GM23338 (cell line): ENCODE measurements around the gene HRH2.

Experiments used
- CREB1 ChIP-seq: fragments of 250-450 bp; sonication (Bioruptor Pico); IDR thresholded peaks from 2 replicates; pipeline ENCODE4 v1.5.0; 2020; ENCODE audit warnings: low read depth, mild to moderate bottlenecking, moderate library complexity
- EZH2 ChIP-seq: fragments of 200-600 bp; sonication (generic); IDR thresholded peaks from one replicate; pipeline ENCODE4 v1.8.0; 2017; ENCODE audit warnings: antibody characterized with exemption, mild to moderate bottlenecking, low read depth; ENCODE audit not compliant: unreplicated experiment
- EZH2phosphoT487 ChIP-seq: fragments of 200-600 bp; sonication (generic); IDR thresholded peaks from one replicate; pipeline ENCODE4 v1.8.1; 2018; ENCODE audit warnings: antibody characterized with exemption; ENCODE audit not compliant: unreplicated experiment
- JUNB ChIP-seq: IDR thresholded peaks from one replicate; pipeline ENCODE4 v1.6.1; 2016; ENCODE audit warnings: antibody characterized with exemption; ENCODE audit not compliant: unreplicated experiment
- POLR2AphosphoS5 ChIP-seq: IDR thresholded peaks from 2 replicates; pipeline ENCODE4 v1.6.1; 2016; ENCODE audit warnings: antibody characterized with exemption, low read depth
- ZNF114 ChIP-seq: fragments of 250-450 bp; sonication (Bioruptor Pico); IDR thresholded peaks from 2 replicates; pipeline ENCODE4 v1.5.0; 2020; ENCODE audit warnings: mild to moderate bottlenecking, moderate library complexity
- TF ChIP-seq, protein P1 (sequence below), 2 experiments: fragments of 200-600 bp in 1 of 2; sonication (generic) in 1 of 2; conservative IDR thresholded peaks; 2 replicates each; pipeline versions ENCODE4 v1.5.1 to v1.6.1; 2016 to 2017; ENCODE audit warnings: antibody characterized with exemption in 2 of 2, low read depth in 2 of 2, mild to moderate bottlenecking in 2 of 2, moderate library complexity in 1 of 2

DNA sequence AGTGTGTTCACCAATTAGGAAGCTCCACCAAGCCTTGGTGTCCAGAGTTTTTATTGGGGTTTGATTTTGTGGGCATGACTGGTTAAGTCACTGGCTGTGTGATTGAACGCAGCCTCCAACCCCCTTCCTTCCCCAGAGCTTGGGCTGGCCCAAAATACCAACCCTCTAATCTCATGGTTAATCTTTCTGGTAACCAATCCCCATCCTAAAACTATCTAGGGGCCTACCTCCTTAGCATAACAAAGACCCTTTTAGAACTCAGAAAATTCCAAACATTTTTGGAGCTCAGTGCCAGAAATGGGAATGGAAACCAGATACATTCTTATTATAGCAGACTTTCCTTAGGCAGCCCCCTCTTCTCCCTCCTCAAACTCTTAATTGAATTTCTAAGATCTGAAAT is 35.9 kb upstream of the HRH2 start:
- TF ChIP-seq EZH2 (no peak), POLR2AphosphoS5 (no peak), EZH2phosphoT487 (no peak), ZNF114 (CRISPR knock-in tag) (no peak), JUNB (no peak), CREB1 (CRISPR knock-in tag) (no peak)
- TF ChIP-seq, protein P1, sequence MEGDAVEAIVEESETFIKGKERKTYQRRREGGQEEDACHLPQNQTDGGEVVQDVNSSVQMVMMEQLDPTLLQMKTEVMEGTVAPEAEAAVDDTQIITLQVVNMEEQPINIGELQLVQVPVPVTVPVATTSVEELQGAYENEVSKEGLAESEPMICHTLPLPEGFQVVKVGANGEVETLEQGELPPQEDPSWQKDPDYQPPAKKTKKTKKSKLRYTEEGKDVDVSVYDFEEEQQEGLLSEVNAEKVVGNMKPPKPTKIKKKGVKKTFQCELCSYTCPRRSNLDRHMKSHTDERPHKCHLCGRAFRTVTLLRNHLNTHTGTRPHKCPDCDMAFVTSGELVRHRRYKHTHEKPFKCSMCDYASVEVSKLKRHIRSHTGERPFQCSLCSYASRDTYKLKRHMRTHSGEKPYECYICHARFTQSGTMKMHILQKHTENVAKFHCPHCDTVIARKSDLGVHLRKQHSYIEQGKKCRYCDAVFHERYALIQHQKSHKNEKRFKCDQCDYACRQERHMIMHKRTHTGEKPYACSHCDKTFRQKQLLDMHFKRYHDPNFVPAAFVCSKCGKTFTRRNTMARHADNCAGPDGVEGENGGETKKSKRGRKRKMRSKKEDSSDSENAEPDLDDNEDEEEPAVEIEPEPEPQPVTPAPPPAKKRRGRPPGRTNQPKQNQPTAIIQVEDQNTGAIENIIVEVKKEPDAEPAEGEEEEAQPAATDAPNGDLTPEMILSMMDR (conservative IDR thresholded peaks at IDR 0.05; ENCODE audit: low read depth in 2 of 2) = no peak
